GM18517 (cell line): Measurements from ENCODE around the gene NUTM2D.
"Not testable (repeated sequence)": the region's sequence is repeated elsewhere in the genome, so short reads cannot be mapped to it uniquely, and the experiment has no call there.

Source experiments
- ATAC-seq: cut with Tn5 transposase; IDR thresholded peaks from one replicate; pipeline ENCODE4 v1.9.1; 2021; ENCODE audit warnings: mild to moderate bottlenecking, moderate library complexity; ENCODE audit not compliant: unreplicated experiment

The NUTM2D gene

GRCh38 chr10:87357444-87357843, at the start of gene NUTM2D:
TSS of gene NUTM2D (plus strand) at chr10:87357744. CDS start at chr10:87358266, 522 bp downstream.
- ATAC-seq: not testable (repeated sequence)

- not testable (repeated sequence) for ATAC-seq
Observed at GRCh38 chr10:87308702-87309101, 48.8 kb upstream of the NUTM2D start.

- not testable (repeated sequence) for ATAC-seq
Observed at GRCh38 chr10:87309657-87310056, 47.9 kb upstream of the NUTM2D start.

- ATAC-seq: not testable (repeated sequence)
Observed at GRCh38 chr10:87311521-87311920, 46.0 kb upstream of the NUTM2D start.

- ATAC-seq: not testable (repeated sequence)
Observed at GRCh38 chr10:87313649-87314359, 43.7 kb upstream of the NUTM2D start.

- ATAC-seq: not testable (repeated sequence)
Observed at GRCh38 chr10:87314360-87314973, 43.1 kb upstream of the NUTM2D start.

- not testable (repeated sequence) for ATAC-seq
Observed at GRCh38 chr10:87321505-87321904, 36.0 kb upstream of the NUTM2D start.

GRCh38 chr10:87324559-87324958, 33.0 kb upstream of the NUTM2D start:
- not testable (repeated sequence) for ATAC-seq

GRCh38 chr10:87327958-87328357, 29.6 kb upstream of the NUTM2D start:
- ATAC-seq: not testable (repeated sequence)

- ATAC-seq: not testable (repeated sequence)
Observed at GRCh38 chr10:87329131-87329530, 28.4 kb upstream of the NUTM2D start.

GRCh38 chr10:87332687-87333086, 24.9 kb upstream of the NUTM2D start:
- ATAC-seq: not testable (repeated sequence)

GRCh38 chr10:87340411-87340810, 17.1 kb upstream of the NUTM2D start:
- ATAC-seq: not testable (repeated sequence)

- ATAC-seq: peak; percentile 9
Observed at GRCh38 chr10:87341546-87342142, 15.9 kb upstream of the NUTM2D start.

- ATAC-seq: peak; percentile 87
Observed at GRCh38 chr10:87342249-87342710, 15.3 kb upstream of the NUTM2D start.

GRCh38 chr10:87342711-87343258, 14.8 kb upstream of the NUTM2D start:
- ATAC-seq: peak; percentile 83

GRCh38 chr10:87345743-87346142, 11.8 kb upstream of the NUTM2D start:
- ATAC-seq: not testable (repeated sequence)

- not testable (repeated sequence) for ATAC-seq
Observed at GRCh38 chr10:87350161-87350560, 7.4 kb upstream of the NUTM2D start.

- not testable (repeated sequence) for ATAC-seq
Observed at GRCh38 chr10:87352825-87353224, 4.7 kb upstream of the NUTM2D start.

- ATAC-seq: not testable (repeated sequence)
Observed at GRCh38 chr10:87355110-87355509, 2.4 kb upstream of the NUTM2D start.

GRCh38 chr10:87358159-87358558, 615 bp downstream of the NUTM2D start:
- ATAC-seq: not testable (repeated sequence)

- ATAC-seq: not testable (repeated sequence)
Observed at GRCh38 chr10:87369514-87370112, 12.1 kb downstream of the NUTM2D start.
